ENCODE results near the gene NBEAL2.

DNA sequence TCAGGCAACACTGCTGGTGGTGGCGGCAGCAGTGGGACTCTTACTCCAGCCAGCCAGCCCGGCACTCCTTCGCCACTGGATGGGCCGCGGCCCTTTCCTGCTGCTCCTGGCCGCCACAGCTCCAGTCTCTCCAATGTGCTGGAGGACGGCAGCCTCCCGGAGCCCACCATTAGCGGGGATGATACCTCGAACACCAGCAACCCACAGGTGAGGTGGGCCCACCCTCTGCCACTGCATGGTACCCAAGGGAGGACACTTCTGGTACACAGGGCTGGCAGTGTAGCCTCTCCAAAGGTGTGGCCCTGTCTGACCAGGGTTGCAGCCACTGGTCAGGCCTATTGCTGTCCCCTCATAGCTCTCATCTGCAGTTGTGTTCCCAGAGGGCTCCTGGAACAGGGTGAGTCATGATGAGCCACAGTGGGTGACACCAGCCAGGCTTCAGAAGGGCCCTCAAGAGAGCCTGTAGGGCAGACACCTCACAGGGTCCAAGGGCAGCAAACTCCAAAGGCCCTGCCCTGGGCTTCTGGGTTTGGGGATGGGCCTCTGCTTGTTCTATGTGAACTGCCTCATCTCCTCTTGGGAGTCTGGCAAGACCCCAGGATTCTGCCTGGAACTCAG lies 20.8 kb downstream of the NBEAL2 start:
- no peak for TF ChIP-seq BACH2 (CRISPR knock-in tag; IDR thresholded peaks at IDR 0.05; ENCODE audit: borderline replicate concordance)
- TF ChIP-seq ZFP30 (CRISPR knock-in tag; IDR thresholded peaks at IDR 0.05), result no peak
